ENCODE data around the gene FBXW4. TPM values are rescaled to one million over a fixed set of nuclear protein-coding genes. Genes with fewer than 3 reads are reported as not detected.
A peak's percentile ranks its signal among the peaks of the same experiment; 100 is the strongest.
"Not testable (repeated sequence)": the region's sequence is repeated elsewhere in the genome, so short reads cannot be mapped to it uniquely, and the experiment has no call there.

FBXW4 gene
- polyA plus RNA-seq, 4 donors = 39.1 to 55.6 (median 53.8) TPM

- DNase-seq (ENCODE audit: low read depth in 4 of 4, low spot score in 3 of 4) = not testable (repeated sequence)
Measured at GRCh38 chr10:101593331-101593730, 101.6 kb downstream of the FBXW4 start.

- DNase-seq (ENCODE audit: low read depth in 4 of 4, low spot score in 3 of 4) = no peak
Measured at GRCh38 chr10:101588879-101589278, 106.1 kb downstream of the FBXW4 start.

- peak; percentile 89 to 95 (median 92) for DNase-seq (ENCODE audit: low read depth in 4 of 4, low spot score in 3 of 4)
Measured at GRCh38 chr10:101587725-101588653, 107.0 kb downstream of the FBXW4 start, which contains the start of the genes DPCD and POLL. Gene DPCD, plus strand, starts transcription at chr10:101588321. Its CDS starts 16 bp downstream, at chr10:101588337. Gene POLL, minus strand, starts transcription at chr10:101588257. Its CDS starts 897 bp downstream, at chr10:101587360.

GRCh38 chr10:101585841-101586240 lies 109.1 kb downstream of the FBXW4 start:
- DNase-seq (ENCODE audit: low read depth in 4 of 4, low spot score in 3 of 4) = no peak

- DNase-seq (ENCODE audit: low read depth in 4 of 4, low spot score in 3 of 4) = no peak
Measured at GRCh38 chr10:101580486-101581399, 114.2 kb downstream of the FBXW4 start.

GRCh38 chr10:101579516-101579870 lies 115.5 kb downstream of the FBXW4 start:
- no peak for DNase-seq (ENCODE audit: low read depth in 4 of 4, low spot score in 3 of 4)

- no peak for DNase-seq (ENCODE audit: low read depth in 4 of 4, low spot score in 3 of 4)
Measured at GRCh38 chr10:101578803-101579515, 116.0 kb downstream of the FBXW4 start.

GRCh38 chr10:101578192-101578591 lies 116.8 kb downstream of the FBXW4 start:
- DNase-seq (ENCODE audit: low read depth in 4 of 4, low spot score in 3 of 4) = no peak

GRCh38 chr10:101577121-101577871 lies 117.7 kb downstream of the FBXW4 start:
- DNase-seq (ENCODE audit: low read depth in 4 of 4, low spot score in 3 of 4) = no peak

- DNase-seq (ENCODE audit: low read depth in 4 of 4, low spot score in 3 of 4) = no peak
Measured at GRCh38 chr10:101576211-101576863, 118.6 kb downstream of the FBXW4 start.

GRCh38 chr10:101575580-101576210 lies 119.3 kb downstream of the FBXW4 start:
- no peak for DNase-seq (ENCODE audit: low read depth in 4 of 4, low spot score in 3 of 4)

- DNase-seq (ENCODE audit: low read depth in 4 of 4, low spot score in 3 of 4) = no peak
Measured at GRCh38 chr10:101575091-101575490, 119.9 kb downstream of the FBXW4 start.

- DNase-seq (ENCODE audit: low read depth in 4 of 4, low spot score in 3 of 4) = no peak
Measured at GRCh38 chr10:101573885-101574753, 120.9 kb downstream of the FBXW4 start.

GRCh38 chr10:101572785-101573184 lies 122.2 kb downstream of the FBXW4 start:
- no peak for DNase-seq (ENCODE audit: low read depth in 4 of 4, low spot score in 3 of 4)

GRCh38 chr10:101572126-101572525 lies 122.8 kb downstream of the FBXW4 start:
- no peak for DNase-seq (ENCODE audit: low read depth in 4 of 4, low spot score in 3 of 4)

GRCh38 chr10:101571271-101571925 lies 123.6 kb downstream of the FBXW4 start:
- DNase-seq (ENCODE audit: low read depth in 4 of 4, low spot score in 3 of 4) = no peak

Measured in left renal pelvis (tissue), 4 donors.